Epidermal melanocyte (primary cell): ENCODE results near the gene CUX1.
"Not testable (repeated sequence)": the region's sequence is repeated elsewhere in the genome, so short reads cannot be mapped to it uniquely, and the experiment has no call there.

Experiments used
- DNase-seq: peaks from one replicate; pipeline ENCODE4 v3.0.0; 2011; ENCODE audit warnings: low spot score; ENCODE audit not compliant: insufficient read length

CUX1 gene

DNA sequence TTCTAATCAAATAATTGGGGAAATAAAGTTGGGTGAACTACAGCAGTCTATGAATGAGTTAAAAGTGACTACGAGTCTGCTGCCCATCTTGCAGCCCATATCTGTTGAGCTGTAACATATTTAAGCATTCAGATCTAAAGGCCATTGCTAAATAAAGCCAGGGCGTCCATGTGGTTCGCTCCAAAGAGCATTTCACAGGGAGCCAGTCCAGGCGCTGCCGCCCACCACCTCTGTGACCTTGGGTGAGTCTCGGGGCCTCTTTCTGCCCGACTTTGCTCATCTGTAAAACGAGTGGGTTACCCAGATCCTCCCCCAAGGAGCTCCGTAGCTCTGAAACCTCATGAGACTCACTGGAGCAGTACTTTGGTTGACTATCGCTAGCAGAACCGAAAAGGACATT is 223.1 kb downstream of the CUX1 start:
- no peak for DNase-seq

DNA sequence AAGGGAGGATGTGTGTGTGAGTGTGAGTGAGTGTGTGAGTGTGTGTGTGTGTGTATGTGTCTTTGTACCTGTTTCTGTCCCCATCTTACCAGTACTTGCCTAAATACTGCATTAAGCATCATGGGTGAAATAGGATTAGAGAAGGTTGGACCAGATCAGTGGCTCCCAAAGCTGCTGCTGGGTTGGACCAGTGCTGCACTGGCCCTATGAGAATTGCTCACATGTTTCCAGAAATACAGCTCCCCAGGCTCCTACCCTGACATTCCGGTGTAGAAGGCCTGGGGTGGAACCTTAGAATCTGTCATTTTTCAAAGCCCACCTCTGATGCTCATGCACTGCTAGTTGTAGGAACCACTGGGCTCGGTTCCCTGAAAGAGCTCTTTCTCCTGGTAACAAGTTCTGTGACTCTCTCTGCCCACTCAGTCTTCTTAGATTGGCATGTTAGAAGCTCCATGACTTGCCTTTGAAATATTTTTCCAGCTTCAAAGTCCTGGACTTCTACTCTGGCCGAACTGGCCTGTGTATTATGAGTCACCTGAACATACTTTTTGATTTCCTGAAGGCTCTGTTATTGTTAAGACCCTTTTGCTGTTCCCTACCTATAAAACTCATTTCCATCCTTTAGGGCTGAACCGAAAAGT is 224.7 kb downstream of the CUX1 start:
- no peak for DNase-seq

DNA sequence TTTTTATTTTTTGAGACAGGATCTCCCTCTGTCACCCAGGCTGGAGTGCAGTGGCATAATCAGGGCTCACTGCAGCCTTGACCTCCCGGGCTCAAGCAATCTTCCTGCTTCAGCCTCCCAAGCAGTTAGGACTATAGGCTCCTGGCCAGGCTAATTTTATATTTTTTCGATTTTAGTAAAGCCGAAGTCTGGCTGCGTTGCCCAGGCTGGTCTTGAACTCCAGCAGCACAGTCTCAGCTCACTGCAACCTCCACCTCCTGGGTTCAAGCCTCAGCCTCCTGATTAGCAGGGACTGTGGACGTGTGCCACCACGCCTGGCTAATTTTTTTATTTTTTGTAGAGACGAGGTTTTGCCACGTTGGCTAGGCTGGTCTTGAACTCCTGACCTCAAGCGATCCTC is 225.4 kb downstream of the CUX1 start:
- not testable (repeated sequence) for DNase-seq

DNA sequence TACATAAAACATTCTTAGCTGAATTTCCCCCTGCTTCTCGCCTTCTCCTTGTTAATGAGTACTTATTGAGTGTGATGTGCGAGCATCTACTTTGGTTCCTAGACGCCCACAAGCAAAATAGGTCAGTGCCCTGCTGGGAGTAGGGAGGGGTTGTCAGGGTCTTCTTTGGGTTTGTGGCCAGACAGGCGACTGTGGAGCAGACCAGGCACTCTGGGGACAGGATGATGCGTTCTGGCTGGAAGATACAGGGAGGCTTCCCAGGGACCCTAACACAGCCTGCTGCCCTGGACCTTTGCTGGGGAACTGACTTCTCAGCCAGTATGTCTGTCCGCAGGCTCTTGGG is 227.2 kb downstream of the CUX1 start:
- no peak for DNase-seq

DNA sequence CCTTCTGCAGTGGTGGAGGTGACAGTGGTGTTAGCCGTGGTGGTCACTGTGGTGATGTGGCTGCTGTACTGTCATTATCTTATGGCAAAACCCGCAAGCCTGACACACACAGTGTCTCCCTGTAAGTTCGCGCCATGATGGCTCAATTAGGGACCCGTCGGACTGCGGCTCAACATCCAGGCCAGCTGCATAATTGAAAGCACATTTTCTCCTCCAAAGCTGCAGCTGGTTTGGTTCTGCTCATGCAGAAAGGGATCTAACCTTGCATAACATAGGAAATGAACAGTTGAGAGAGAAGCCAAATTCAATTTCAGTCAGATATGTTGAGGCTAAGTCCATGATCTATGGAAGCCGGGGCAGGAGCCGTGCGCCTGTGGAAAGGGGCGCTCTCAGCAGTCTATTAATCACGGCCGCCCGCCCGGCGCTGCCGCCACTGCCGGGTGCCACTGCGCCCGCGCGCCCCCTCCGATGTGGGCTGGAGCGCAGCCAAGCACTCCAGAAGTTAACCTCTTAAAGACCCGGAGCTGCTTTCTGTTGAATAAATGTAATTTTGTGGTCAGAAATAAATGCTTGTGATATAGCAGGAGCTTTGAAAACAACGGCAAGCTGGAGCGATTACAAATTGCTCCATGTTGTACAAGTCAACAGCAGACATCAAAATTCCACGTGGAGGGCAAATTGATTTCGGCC is 227.7 kb downstream of the CUX1 start:
- DNase-seq: peak; percentile 72

DNA sequence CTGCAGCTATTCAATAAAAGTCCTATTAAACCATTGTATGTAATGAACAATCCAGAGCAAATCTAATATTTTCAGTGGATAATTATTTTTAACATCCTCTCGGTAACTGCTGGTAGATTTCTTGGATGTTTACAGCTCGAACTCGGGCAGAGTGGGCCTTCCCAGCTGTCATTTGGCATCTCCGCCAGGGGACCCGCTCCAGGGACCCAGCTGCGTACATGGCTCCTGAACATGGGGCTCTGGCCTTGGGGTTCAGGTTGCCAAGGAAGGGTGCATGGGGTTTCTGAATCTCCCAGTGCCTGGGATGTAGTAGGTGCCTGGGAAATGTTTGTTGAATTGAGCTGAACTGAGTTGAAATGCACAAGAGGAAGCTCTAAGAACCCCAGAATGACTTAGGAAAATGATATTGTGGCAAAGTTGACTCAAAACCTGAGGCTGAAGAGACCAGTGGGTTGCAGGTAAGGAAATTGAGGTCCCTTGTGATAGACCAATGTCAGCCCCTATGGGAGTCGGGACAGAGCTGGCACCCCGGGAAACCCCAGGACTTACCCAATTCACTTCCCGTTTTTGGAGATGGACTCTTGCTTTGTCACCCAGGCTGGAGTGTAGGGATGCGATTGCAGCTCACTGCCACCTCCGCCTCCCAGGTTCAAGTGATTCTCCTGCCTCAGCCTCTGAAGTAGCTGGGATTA is 228.4 kb downstream of the CUX1 start:
- no peak for DNase-seq

DNA sequence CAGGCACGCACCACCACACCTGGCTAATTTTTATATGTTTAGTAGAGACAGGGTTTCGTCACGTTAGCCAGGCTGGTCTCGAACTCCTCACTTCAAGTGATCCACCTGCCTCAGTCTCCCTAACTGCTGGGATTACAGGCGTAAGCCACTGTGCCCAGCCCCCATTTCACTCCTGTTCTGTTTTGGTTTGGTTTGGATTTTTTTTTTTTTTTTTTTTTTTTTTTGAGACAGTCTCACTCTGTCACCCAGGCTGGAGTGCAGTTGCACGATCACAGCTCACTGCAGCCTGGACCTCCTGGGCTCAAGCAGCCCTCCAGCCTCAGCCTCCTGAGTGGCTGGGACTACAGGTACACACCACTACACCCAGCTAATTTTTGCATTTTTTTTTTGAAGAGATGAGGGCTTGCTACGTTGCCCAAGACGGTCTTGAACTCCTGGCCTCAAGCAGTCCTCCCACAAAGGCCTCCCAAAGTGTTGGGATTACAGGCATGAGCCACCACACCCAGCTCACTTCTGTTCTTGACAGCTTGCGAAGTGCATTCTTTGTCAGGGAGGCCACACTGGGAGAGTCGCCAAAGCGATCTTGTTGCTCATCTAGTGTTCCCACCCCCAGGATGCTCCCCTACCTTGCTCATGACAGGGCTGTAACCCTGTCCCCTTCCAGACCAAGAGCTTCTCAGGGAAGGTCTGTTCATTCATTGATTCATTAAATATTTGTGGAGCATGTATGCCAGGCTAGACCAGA is 229.1 kb downstream of the CUX1 start:
- no peak for DNase-seq

DNA sequence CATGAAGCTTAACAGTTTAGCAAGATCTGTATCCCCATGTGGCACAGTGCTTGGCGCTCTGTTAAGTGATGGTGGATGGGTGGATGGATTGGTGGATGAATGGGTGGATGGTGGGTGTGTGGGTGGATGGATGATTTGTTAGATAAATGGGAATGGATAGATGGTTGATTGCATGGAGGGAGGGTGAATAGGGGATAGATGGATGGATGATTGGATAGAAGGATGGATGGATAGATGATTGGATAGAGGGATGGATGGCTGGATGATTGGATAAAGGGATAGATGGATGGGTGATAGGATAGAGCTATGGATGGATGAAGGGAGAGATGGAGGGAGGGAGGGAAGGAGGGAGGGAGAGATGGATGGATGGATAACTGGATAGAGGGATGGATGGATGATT is 229.7 kb downstream of the CUX1 start:
- DNase-seq: no peak

DNA sequence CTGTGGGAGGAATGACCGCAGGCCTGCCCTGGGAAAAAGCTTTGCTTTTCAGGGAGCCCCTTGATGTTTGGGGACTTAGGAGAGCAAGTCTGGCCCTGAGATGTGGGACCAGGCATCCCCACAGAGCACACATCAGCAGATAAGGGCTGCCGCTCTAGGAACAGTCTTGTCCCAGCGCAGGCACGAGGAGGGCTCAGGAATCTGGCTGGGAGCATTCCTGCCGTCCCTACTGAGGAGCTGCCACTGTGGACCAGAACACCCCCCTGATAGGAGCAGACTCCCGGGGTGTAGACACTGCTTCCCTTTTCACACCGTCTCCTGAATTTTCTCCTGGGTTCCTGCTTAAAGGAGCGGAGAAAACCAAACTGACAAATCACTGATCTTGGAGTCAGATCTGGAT is 232.3 kb downstream of the CUX1 start:
- DNase-seq: no peak

DNA sequence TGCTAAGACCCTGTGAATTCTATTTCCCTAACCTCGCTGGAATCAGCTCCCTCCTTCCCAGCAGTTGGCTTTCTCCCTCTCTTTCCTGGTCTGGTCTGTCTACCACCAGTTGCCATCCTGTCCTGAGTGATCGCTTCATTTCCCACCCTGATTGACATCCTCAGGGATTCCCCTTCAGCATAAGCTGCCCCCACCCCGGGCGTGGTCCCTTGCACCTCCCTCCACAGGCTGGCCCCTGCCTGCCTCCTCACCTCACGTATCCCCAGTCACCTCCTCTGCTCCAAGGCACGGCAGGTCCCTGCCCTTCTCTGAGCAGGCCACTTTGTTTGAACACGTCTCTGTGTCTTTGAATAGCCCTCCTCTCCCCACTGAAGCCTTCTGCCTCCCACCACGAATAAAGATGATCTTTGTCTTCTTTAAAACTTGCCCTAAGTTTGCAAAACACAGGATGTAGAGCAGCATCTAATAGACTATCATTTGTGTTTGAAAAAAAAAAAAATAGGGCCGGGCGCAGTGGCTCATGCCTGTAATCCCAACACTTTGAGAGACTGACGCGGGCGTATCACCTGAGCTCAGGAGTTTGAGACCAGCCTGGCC is 233.5 kb downstream of the CUX1 start:
- peak; percentile 72 for DNase-seq

DNA sequence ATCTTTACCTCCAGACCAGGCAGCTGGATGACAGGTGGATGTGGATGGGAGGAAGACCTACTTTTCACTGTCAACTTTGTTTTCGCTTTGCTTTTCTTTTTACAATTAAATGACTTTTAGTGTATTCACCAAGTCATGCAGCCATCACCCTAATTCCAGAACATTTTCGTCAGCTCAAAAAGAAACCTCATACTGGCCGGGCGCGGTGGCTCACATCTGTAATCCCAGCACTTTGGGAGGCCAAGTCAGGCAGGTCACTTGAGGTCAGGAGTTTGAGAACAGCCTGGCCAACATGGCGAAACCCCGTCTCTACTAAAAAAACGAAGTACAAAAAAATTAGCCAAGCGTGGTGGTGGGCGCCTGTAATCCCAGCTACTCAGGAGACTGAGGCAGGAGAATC is 234.3 kb downstream of the CUX1 start:
- not testable (repeated sequence) for DNase-seq

DNA sequence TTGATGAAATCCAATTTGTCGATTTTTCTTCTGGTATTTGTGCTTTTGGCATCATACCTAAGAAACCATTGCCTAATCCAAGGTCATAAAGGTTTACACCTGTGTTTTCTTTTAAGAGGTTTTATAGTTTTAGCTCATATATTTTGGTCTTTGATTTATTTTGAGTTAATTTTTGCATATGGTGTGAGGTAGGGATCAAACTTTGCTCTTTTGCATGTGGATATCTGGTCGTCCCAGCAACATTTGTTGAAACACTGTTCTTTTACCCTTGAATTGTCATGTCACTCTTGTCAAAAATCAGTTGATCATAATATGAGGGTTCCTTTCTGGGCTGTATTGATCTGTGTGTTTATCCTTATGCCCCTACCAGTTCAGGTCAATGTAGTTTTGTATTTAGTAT is 236.7 kb downstream of the CUX1 start:
- no peak for DNase-seq

DNA sequence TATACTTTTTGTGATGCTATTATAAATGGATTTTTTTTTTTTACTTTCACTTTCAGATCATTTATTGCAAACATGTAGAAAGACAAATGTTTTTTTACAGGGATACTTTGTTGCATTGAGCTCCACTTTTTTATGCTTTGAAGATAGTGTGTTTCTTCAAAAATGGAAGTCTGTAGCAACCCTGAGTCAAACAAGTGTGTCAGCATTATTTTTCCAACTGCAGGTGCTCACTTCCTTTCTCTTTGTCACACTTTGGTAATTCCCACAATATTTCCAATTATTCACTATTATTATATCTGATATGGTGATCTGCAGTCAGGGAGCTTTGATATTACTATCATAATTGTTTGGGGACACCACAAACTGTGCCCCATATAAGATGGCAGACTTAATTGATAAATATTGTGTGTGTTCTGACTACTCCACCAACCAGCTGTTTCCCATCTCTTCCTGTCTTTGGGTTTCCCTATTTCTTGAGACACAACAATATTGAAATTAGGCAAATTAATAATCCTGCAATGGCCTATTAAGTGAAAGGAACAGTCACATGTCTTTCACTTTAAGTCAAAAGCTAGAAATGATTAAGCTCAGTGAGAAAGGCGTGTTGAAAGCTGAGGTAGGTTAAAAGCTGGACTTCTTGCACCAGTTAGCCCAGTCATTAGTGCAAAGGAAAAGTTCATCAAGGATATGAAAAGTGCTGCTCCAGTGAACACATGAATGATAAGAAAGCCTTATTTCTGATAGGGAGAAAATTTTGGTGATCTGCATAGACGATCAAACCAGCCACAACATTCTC is 238.0 kb downstream of the CUX1 start:
- DNase-seq: no peak

DNA sequence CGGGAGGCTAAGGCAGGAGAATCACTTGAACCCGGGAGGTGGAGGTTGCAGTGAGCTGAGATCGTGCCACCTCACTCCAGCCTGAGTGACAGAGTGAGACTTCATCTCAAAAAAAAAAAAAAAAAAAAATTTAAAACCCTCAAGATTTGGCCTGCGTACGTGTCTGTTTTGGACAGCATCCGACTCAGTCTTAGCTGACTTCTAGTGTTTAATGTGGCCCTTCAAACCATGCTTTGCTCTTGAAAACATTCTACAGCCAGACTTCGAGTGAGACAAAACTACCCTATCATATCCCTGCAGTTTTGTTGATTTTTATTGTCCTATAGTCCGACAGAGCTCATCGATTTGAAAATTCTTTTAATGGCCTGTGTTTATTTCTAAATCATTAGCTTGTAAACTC is 242.1 kb downstream of the CUX1 start:
- DNase-seq: no peak

DNA sequence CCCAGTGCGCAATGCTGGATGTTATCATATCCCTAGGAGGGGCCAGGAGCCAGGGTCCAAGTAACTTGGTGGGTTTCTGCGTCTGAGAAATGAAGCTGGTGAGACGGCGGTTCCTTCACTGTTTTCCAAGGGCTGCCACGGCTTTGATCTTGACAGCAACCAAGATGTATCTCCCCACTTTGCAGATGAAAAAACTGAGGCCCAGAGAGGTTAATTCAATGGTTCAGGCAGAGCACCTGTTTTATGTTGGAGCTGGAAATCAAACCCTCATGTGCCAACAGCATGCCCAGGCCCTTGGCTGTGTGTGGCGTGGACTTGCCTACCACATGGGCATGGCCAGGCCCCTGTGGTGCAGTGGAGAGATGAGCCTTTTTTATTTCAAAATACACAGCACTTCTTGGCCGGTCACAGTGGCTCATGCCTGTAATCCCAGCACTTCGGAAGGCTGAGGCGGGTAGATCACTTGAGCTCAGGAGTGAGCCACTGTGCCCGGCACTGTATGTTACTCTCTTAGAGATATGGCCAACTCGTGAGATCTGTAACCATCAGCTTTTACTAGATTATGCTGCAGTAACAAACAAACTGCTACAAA is 244.0 kb downstream of the CUX1 start:
- no peak for DNase-seq

DNA sequence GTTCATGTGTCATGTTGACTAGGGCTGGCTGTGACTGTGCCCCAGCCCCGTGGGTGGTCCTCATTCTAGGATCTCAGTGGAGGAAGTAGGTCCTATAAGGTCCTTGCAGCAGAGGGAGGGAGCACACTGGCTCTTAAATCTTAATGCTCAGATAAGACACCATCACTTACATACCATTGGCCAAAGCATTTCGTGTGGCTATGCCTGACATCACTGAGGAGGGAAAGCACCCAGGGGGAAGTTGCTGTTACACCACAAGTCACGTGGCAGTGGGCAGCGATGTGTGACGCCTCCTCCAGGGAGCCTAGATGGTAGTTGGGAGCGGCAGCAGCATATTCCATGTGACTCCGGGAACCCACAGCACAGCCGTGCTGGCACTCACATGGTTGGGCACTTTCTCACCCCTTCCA is 244.6 kb downstream of the CUX1 start:
- no peak for DNase-seq

DNA sequence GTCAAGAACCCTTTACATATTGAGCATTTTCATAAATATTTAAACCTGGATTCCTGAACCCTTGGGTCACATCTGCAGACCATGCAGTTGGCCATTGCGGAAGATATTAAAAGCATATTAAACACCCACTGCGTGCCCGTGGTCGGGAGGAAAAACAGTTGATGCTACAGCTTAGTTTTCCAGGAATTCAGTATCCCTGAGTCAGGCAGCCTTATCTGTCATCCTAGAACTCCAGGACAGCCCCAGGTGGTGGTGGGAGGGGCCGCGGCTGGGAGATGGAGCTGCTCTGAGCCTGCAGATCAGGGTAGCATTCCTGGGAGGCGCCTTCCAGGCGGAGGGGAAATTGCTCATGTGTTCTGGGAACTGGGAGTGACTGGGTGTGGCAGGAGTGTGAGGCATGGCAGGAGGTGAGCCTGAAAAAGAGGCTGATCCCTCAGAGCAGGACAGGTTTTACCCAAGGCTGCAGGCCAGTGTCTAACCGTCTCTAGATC is 246.3 kb downstream of the CUX1 start:
- no peak for DNase-seq

DNA sequence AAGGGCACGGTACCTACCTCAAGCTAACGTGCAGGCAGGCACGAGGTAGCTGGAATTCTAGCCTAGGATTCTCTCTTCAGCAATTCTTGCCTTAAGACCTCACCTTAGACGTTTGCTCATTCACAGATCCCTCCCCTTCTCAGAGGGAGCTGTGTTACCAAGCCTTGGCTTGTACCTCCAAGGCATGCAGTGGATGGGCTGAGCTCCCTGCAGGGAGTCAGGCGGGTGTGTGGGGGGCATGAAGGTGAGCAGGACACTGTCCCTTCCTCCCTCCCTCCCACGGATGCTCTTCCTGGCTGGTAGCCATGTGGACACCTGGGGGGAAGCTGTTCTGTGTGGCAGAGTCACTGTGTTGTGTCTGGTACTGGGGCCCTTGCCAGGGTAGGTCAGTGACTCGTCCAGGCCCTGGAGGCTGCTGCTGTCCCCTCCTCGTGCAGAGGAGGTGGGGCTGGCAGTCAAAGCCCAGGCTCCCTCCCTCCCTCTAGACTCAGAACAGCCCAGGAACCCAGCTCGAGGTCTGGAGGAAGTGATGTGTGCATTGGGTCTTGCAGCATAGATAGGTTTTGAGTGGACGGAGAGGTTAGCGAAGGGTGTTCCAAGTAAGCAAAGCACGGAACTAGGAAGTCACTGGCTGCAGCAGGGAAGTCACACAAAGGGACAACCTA is 247.1 kb downstream of the CUX1 start:
- no peak for DNase-seq

DNA sequence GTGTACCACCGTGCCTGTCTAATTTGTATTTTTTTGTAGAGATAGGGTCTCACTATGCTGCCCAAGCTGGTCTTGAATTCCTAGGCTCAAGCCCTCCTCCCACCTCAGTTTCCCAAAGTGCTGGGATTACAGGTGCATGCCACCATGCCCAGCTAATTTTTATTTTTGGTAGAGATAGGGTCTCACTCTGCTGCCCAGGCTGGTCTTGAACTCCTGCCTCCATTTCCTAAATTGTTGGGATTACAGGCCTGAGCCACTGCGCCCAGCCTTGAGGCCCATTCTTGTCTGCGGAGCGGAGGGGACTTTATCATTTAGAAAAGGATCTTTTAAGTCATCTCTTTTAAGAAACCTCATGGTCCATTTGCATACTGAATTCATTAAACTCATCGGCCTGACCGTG is 247.8 kb downstream of the CUX1 start:
- DNase-seq: no peak

DNA sequence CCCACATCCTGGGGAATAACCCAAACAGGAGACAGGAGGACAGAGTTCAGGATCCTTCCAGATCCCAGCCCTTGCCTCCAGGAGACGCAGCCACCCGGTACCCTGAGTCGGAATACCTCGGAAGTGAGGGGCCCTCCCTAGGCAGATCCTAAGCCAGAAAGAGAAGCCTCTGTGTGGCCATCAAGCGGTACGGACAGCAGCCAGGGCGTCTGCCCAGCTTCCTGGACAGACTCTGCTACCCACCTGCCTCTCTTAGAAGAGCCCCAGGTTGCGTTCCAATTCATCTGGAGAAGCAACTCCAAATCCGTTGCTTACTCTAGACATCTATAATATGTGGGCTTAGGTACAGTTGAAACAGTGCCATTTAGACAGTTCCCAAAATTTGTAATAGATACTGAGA is 249.1 kb downstream of the CUX1 start:
- no peak for DNase-seq
